Measurements from ENCODE around the gene NAA50. TPM values are rescaled to one million over a fixed set of nuclear protein-coding genes. Genes with fewer than 3 reads are reported as not detected.
A peak's percentile ranks its signal among the peaks of the same experiment; 100 is the strongest.

NAA50 gene
- total RNA-seq, 1 experiment from 2014 or later = 156 TPM

- H3K27ac Mint-ChIP-seq (ENCODE audit: unreplicated experiment) = no peak overlapping the region
- BruUV-seq (replicated peaks) = no TSS peak
- no peaks in the 10 kb centered on the region for H3K9me3 Mint-ChIP-seq (ENCODE audit: low read depth, unreplicated experiment)
- CTCF ChIA-PET = interaction anchor here (0.8 kb wide), 1 partner anchor 23 kb away, joined by 6 read pairs; the partner anchor contains the start of gene USF3
- intact Hi-C loops (cut with micrococcal nuclease; ENCODE audit: unreplicated experiment) = no loop called here
- H3K36me3 Mint-ChIP-seq (ENCODE audit: insufficient read depth, unreplicated experiment) = peaks cover 28% of the 10 kb centered on the region
- DNase-seq = no peak
- no peak overlapping the region for H3K4me3 Mint-ChIP-seq (ENCODE audit: low read depth, unreplicated experiment)
- no peaks in the 10 kb centered on the region for H3K4me1 Mint-ChIP-seq (ENCODE audit: low read depth, unreplicated experiment)
- no peaks in the 10 kb centered on the region for H3K27me3 Mint-ChIP-seq (ENCODE audit: unreplicated experiment)
- no peak for TF ChIP-seq CTCF (IDR thresholded peaks at IDR 0.05; ENCODE audit: unreplicated experiment)
Measured at GRCh38 chr3:113719758-113720157, 26.3 kb downstream of the NAA50 start.

- H3K36me3 Mint-ChIP-seq (ENCODE audit: insufficient read depth, unreplicated experiment) = peaks cover 30% of the 10 kb centered on the region
- intact Hi-C loops (cut with micrococcal nuclease; ENCODE audit: unreplicated experiment) = no loop called here
- BruUV-seq (replicated peaks) = TSS peak; percentile 23
- DNase-seq = no peak
- H3K27ac Mint-ChIP-seq (ENCODE audit: unreplicated experiment) = no peak overlapping the region
- no peaks in the 10 kb centered on the region for H3K4me1 Mint-ChIP-seq (ENCODE audit: low read depth, unreplicated experiment)
- no peaks in the 10 kb centered on the region for H3K9me3 Mint-ChIP-seq (ENCODE audit: low read depth, unreplicated experiment)
- no peaks in the 10 kb centered on the region for H3K27me3 Mint-ChIP-seq (ENCODE audit: unreplicated experiment)
- TF ChIP-seq CTCF (IDR thresholded peaks at IDR 0.05; ENCODE audit: unreplicated experiment) = no peak
- CTCF ChIA-PET = interaction anchor here (0.8 kb wide), 1 partner anchor 23 kb away, joined by 6 read pairs; the partner anchor contains the start of gene USF3
- no peak overlapping the region for H3K4me3 Mint-ChIP-seq (ENCODE audit: low read depth, unreplicated experiment)
Measured at GRCh38 chr3:113719294-113719693, 26.8 kb downstream of the NAA50 start.

- TF ChIP-seq CTCF (IDR thresholded peaks at IDR 0.05; ENCODE audit: unreplicated experiment) = no peak
- H3K9me3 Mint-ChIP-seq (ENCODE audit: low read depth, unreplicated experiment) = no peaks in the 10 kb centered on the region
- H3K36me3 Mint-ChIP-seq (ENCODE audit: insufficient read depth, unreplicated experiment) = peaks cover 30% of the 10 kb centered on the region
- no TSS peak for BruUV-seq (replicated peaks)
- intact Hi-C loops (cut with micrococcal nuclease; ENCODE audit: unreplicated experiment) = no loop called here
- no peak overlapping the region for H3K4me3 Mint-ChIP-seq (ENCODE audit: low read depth, unreplicated experiment)
- CTCF ChIA-PET = no interaction called here
- H3K4me1 Mint-ChIP-seq (ENCODE audit: low read depth, unreplicated experiment) = peaks cover under 1% of the 10 kb centered on the region
- DNase-seq = no peak
- H3K27me3 Mint-ChIP-seq (ENCODE audit: unreplicated experiment) = no peaks in the 10 kb centered on the region
- no peak overlapping the region for H3K27ac Mint-ChIP-seq (ENCODE audit: unreplicated experiment)
Measured at GRCh38 chr3:113717818-113718217, 28.2 kb downstream of the NAA50 start.

- BruUV-seq (replicated peaks) = no TSS peak
- H3K36me3 Mint-ChIP-seq (ENCODE audit: insufficient read depth, unreplicated experiment) = peaks cover 30% of the 10 kb centered on the region
- no peak for DNase-seq
- H3K27me3 Mint-ChIP-seq (ENCODE audit: unreplicated experiment) = no peaks in the 10 kb centered on the region
- no peak overlapping the region for H3K4me3 Mint-ChIP-seq (ENCODE audit: low read depth, unreplicated experiment)
- CTCF ChIA-PET = no interaction called here
- H3K27ac Mint-ChIP-seq (ENCODE audit: unreplicated experiment) = no peak overlapping the region
- H3K9me3 Mint-ChIP-seq (ENCODE audit: low read depth, unreplicated experiment) = no peaks in the 10 kb centered on the region
- intact Hi-C loops (cut with micrococcal nuclease; ENCODE audit: unreplicated experiment) = no loop called here
- TF ChIP-seq CTCF (IDR thresholded peaks at IDR 0.05; ENCODE audit: unreplicated experiment) = no peak
- peaks cover 5% of the 10 kb centered on the region for H3K4me1 Mint-ChIP-seq (ENCODE audit: low read depth, unreplicated experiment)
Measured at GRCh38 chr3:113717308-113717707, 28.7 kb downstream of the NAA50 start.
